ENCODE data around the gene VPS26B.
"Not testable (repeated sequence)": the region's sequence is repeated elsewhere in the genome, so short reads cannot be mapped to it uniquely, and the experiment has no call there.

The VPS26B gene

DNA sequence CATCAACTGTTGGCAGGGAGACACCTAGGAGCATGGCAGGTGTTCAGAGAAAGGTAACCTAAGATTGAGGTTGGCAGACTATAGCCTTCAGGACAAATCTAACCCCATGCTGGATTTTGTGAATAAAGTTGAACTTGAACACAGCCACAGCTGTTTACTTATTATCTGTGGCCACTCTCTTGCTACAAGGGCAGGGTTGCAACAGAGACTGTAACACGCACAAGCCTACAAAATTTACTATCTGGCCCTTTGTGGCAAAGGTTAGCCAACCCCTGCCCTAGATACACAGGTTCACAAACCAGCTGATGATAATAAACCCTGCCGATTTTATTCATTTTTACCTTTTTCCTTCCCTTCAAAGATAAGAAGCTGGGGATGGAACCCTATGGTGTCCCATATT, 26.2 kb downstream of the VPS26B start:
- TF ChIP-seq, protein P1, sequence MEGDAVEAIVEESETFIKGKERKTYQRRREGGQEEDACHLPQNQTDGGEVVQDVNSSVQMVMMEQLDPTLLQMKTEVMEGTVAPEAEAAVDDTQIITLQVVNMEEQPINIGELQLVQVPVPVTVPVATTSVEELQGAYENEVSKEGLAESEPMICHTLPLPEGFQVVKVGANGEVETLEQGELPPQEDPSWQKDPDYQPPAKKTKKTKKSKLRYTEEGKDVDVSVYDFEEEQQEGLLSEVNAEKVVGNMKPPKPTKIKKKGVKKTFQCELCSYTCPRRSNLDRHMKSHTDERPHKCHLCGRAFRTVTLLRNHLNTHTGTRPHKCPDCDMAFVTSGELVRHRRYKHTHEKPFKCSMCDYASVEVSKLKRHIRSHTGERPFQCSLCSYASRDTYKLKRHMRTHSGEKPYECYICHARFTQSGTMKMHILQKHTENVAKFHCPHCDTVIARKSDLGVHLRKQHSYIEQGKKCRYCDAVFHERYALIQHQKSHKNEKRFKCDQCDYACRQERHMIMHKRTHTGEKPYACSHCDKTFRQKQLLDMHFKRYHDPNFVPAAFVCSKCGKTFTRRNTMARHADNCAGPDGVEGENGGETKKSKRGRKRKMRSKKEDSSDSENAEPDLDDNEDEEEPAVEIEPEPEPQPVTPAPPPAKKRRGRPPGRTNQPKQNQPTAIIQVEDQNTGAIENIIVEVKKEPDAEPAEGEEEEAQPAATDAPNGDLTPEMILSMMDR (conservative IDR thresholded peaks at IDR 0.05): no peak
- no peak overlapping the region for H3K27ac ChIP-seq

- H3K27ac ChIP-seq: peak overlapping the region; percentile 76
Measured at GRCh38 chr11:134252346-134253187, 28.1 kb downstream of the VPS26B start.

DNA sequence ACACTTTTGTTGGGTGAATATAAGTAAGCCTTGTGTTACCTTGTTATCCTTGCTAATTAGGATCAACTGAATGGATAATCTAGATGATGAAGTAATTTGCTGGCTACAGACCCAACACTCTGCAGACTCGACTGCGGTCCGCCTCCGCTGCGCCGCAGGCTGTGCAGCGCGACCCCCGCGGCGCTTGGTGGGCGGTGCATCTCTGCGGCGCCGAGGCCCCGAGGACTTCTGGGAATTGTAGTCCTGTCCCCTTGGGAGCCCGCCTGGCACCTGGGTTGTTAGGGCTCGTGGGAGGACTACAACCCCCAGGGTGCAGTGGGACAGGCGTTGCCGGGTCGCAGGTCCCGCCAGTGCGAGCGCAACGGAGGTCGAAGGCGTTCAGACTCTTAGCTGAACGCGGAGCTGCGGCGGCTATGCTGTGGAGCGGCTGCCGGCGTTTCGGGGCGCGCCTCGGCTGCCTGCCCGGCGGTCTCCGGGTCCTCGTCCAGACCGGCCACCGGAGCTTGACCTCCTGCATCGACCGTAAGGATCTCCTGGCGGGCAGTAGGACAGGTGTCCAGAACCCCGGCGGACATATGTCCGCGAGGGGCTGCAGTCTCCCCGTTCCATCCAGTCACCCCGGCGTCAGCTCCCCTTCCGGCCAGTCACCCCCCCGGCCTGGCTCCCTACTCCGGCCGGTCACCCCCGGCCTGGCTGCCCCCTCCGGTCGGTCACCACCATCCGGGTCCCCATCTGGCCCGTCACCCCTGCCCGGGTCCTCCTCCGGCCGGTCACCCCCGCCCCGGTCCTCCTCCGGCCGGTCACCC, 28.9 kb downstream of the VPS26B start, which contains the start of the genes ACAD8 and THYN1:
TSS of gene ACAD8 (plus strand) at position 381 of the 806 bp plus-strand sequence. CDS start at position 414, 33 bp downstream.
TSS of gene THYN1 (minus strand) at position 165 of the 806 bp plus-strand sequence. CDS start 470 bp downstream, outside the sequence.
- peak within 1 kb of the TSS; percentile 76 for H3K27ac ChIP-seq
- TF ChIP-seq, protein P1 (conservative IDR thresholded peaks at IDR 0.05): peak; percentile 31

More at GRCh38 chr11:134252346-134253187, 28.1 kb downstream of the VPS26B start:
- TF ChIP-seq, protein P1 (conservative IDR thresholded peaks at IDR 0.05): no peak

DNA sequence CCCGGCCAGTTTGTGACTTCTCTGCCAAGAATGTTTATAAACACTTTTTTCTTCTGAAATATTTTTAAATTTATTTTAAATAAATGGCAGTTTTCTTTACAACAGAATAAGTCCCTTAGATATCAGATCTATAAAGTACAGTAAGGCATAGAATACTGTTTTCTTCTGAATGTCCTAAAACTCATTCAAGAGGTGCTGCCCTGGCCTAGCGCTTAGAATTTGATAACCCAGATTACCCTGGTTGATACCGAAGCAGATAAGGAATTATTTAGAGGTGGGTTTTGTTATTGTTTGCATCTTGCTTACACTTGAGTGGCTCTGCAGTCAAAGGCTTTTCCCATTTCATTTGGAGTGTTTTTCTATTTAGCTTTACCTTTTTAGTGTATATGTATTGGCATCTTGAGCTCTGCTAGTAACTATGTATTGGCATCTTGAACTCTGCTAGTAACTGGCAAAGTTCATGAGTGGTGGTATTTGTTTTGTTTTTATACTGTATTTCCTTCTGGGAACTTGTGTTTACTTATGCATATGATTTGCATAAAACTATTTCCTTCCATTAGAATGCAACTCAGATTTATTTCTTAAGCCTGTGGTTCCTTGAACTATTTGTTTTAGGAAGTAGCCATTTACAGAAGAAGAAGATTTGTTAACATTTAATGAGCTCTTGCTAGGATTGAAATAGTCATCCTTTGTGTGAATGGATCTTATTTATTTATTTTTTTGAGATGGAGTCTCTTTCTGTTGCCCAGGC, 30.1 kb downstream of the VPS26B start:
- TF ChIP-seq, protein P1 (conservative IDR thresholded peaks at IDR 0.05): no peak
- H3K27ac ChIP-seq: peak overlapping the region; percentile 76; the same call in 1 of the 2 replicates

DNA sequence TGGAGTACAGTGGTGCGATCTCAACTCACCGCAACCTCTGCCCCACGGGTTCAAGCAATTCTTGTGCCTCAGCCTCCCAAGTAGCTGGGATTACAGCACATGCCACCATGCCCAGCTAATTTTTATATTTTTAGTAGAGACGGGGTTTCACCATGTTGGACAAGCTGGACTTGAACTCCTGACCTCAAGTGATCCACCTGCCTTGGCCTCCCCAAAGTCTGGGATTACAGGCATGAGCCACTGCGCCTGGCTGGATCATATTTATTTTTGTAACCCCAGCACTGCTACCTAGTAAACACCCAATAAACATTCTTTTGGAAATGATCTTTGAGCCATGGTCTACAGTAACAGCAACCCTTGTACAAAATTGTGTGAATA, 30.7 kb downstream of the VPS26B start:
- not testable (repeated sequence) for H3K27ac ChIP-seq

GRCh38 chr11:134257101-134257500, 32.6 kb downstream of the VPS26B start:
- H3K27ac ChIP-seq: no peak overlapping the region
- TF ChIP-seq, protein P1 (conservative IDR thresholded peaks at IDR 0.05): no peak

DNA sequence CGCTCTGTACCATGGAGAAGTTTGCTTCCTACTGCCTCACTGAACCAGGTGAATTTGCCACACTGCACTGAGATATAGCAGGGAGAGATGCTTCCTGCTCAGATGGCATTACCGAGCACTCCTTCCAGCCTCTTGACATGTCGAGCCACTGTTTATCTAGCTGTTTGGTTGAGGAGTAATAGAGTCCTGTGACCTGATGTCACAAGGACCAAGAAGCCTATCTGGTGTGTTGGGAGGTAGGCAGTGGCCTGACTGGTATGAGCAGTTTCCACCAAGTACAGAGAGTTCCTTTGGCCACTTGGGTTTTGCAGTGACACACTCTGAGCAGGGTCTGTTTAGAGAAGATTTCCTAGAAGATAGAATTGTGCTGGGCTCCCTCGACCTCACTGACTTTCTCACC, 34.1 kb downstream of the VPS26B start:
- peak overlapping the region; percentile 64 for H3K27ac ChIP-seq
- TF ChIP-seq, protein P1 (conservative IDR thresholded peaks at IDR 0.05): no peak
